22Rv1 (cell line): Measurements from ENCODE around the gene GPR17.

ENCODE experiments used
- H3K27ac ChIP-seq: fragments of 450-650 bp; 2 replicates; pipeline ENCODE4 v1.5.1; 2017
- CTCF ChIP-seq: fragments of 450-650 bp; IDR thresholded peaks from 2 replicates; pipeline ENCODE4 v1.5.1; 2017; ENCODE audit warnings: mild to moderate bottlenecking
- ZFX ChIP-seq: fragments of 450-650 bp; IDR thresholded peaks from 2 replicates; pipeline ENCODE4 v1.6.1; 2017; ENCODE audit warnings: antibody characterized with exemption, borderline replicate concordance

GPR17 gene

GRCh38 chr2:127623388-127624319, 22.3 kb upstream of the GPR17 start:
- H3K27ac ChIP-seq = no peak overlapping the region
- TF ChIP-seq ZFX (no peak), CTCF (no peak)

GRCh38 chr2:127624320-127624755, 21.6 kb upstream of the GPR17 start:
- TF ChIP-seq CTCF = no peak
- TF ChIP-seq ZFX = no peak
- no peak overlapping the region for H3K27ac ChIP-seq

GRCh38 chr2:127624756-127625571, 21.0 kb upstream of the GPR17 start:
- H3K27ac ChIP-seq = no peak overlapping the region

GRCh38 chr2:127625572-127625951, 20.4 kb upstream of the GPR17 start:
- TF ChIP-seq ZFX = no peak
- no peak for TF ChIP-seq CTCF
- H3K27ac ChIP-seq = no peak overlapping the region

More at GRCh38 chr2:127624756-127625571, 21.0 kb upstream of the GPR17 start:
- TF ChIP-seq CTCF (no peak), ZFX (no peak)

- H3K27ac ChIP-seq = no peak overlapping the region
Measured at GRCh38 chr2:127626175-127626574, 19.8 kb upstream of the GPR17 start.

GRCh38 chr2:127626917-127627739, 18.8 kb upstream of the GPR17 start:
- TF ChIP-seq ZFX (no peak), CTCF (no peak)
- no peak overlapping the region for H3K27ac ChIP-seq

More at GRCh38 chr2:127626175-127626574, 19.8 kb upstream of the GPR17 start:
- TF ChIP-seq ZFX (no peak), CTCF (no peak)
